HT1080 (cell line): ENCODE data around the gene DEPDC5. TPM values are rescaled to one million over a fixed set of nuclear protein-coding genes. Genes with fewer than 3 reads are reported as not detected.

ENCODE experiments used
- DNase-seq: peaks from one replicate; pipeline ENCODE4 v3.0.0-alpha.2; 2015; ENCODE audit warnings: low read depth
- total RNA-seq: library from RNA; depleted of rRNA; stranded (reverse); fragments of >200 nt; shearing (Covaris generic); gene quantifications from 2 replicates; pipeline ENCODE4 v1.2.3, GENCODE V29; 2014

The DEPDC5 gene
- total RNA-seq, 1 experiment from 2014 or later = 8.7 TPM

- no peak for DNase-seq
Measured at GRCh38 chr22:31848411-31848810, 94.6 kb downstream of the DEPDC5 start.

GRCh38 chr22:31850135-31850534 lies 96.3 kb downstream of the DEPDC5 start:
- no peak for DNase-seq

- DNase-seq = no peak
Measured at GRCh38 chr22:31852691-31853421, 99.0 kb downstream of the DEPDC5 start.

- DNase-seq = no peak
Measured at GRCh38 chr22:31853736-31854495, 100.1 kb downstream of the DEPDC5 start.

GRCh38 chr22:31857247-31857646 lies 103.4 kb downstream of the DEPDC5 start:
- no peak for DNase-seq

- DNase-seq = no peak
Measured at GRCh38 chr22:31861226-31861840, 107.5 kb downstream of the DEPDC5 start.

GRCh38 chr22:31866918-31867317 lies 113.1 kb downstream of the DEPDC5 start:
- DNase-seq = no peak

- no peak for DNase-seq
Measured at GRCh38 chr22:31867386-31868153, 113.8 kb downstream of the DEPDC5 start.

GRCh38 chr22:31869739-31870138 lies 115.9 kb downstream of the DEPDC5 start:
- no peak for DNase-seq

GRCh38 chr22:31870890-31871289 lies 117.1 kb downstream of the DEPDC5 start:
- DNase-seq = peak; percentile 95

GRCh38 chr22:31871480-31871879 lies 117.7 kb downstream of the DEPDC5 start:
- DNase-seq = no peak

- no peak for DNase-seq
Measured at GRCh38 chr22:31872209-31872608, 118.4 kb downstream of the DEPDC5 start.

- DNase-seq = no peak
Measured at GRCh38 chr22:31874821-31875220, 121.0 kb downstream of the DEPDC5 start.

- no peak for DNase-seq
Measured at GRCh38 chr22:31876156-31876920, 122.5 kb downstream of the DEPDC5 start.

GRCh38 chr22:31879585-31879984 lies 125.8 kb downstream of the DEPDC5 start:
- no peak for DNase-seq

- no peak for DNase-seq
Measured at GRCh38 chr22:31881200-31881599, 127.4 kb downstream of the DEPDC5 start.

GRCh38 chr22:31881865-31882264 lies 128.0 kb downstream of the DEPDC5 start:
- DNase-seq = no peak

GRCh38 chr22:31882971-31883370 lies 129.2 kb downstream of the DEPDC5 start:
- DNase-seq = no peak

- no peak for DNase-seq
Measured at GRCh38 chr22:31883989-31884388, 130.2 kb downstream of the DEPDC5 start.

GRCh38 chr22:31891366-31892079 lies 137.7 kb downstream of the DEPDC5 start:
- DNase-seq = no peak
